Measurements from ENCODE around the gene CLIC4.
"Not testable (repeated sequence)": the region's sequence is repeated elsewhere in the genome, so short reads cannot be mapped to it uniquely, and the experiment has no call there.

GRCh38 chr1:24755323-24755722 is 10.1 kb downstream of the CLIC4 start:
- TF ChIP-seq CTCF, POLR2A (IDR thresholded peaks at IDR 0.05): not testable (repeated sequence)
